GM12891 (cell line): ENCODE results near the gene MLH1.

Source experiments
- DNase-seq: peaks from one replicate; pipeline ENCODE4 v3.0.0; 2011; ENCODE audit warnings: low spot score; ENCODE audit not compliant: insufficient read length
- FAIRE-seq: peaks from 2 replicates; lab custom pipeline; 2011; peaks lifted over from hg19 to GRCh38; lab: Jason Lieb, UNC
- PAX5 ChIP-seq: IDR thresholded peaks from 2 replicates; pipeline ENCODE4 v1.6.1; 2011; ENCODE audit warnings: low read length, moderate library complexity, mild to moderate bottlenecking; ENCODE audit not compliant: insufficient read depth, severe bottlenecking
- POLR2A ChIP-seq: IDR thresholded peaks from 2 replicates; pipeline ENCODE4 v1.6.1; 2011; ENCODE audit warnings: low read depth, low read length, control low read depth
- POLR2AphosphoS5 ChIP-seq: IDR thresholded peaks from 2 replicates; pipeline ENCODE4 v1.6.1; 2011; ENCODE audit warnings: low read depth, low read length, control low read depth
- POU2F2 ChIP-seq: IDR thresholded peaks from 2 replicates; pipeline ENCODE4 v1.6.1; 2011; ENCODE audit warnings: low read depth, mild to moderate bottlenecking, control low read depth, low read length, moderate library complexity
- SPI1 ChIP-seq: IDR thresholded peaks from 2 replicates; pipeline ENCODE4 v1.6.1; 2011; ENCODE audit warnings: low read depth, low read length, control low read depth
- TAF1 ChIP-seq: IDR thresholded peaks from 2 replicates; pipeline ENCODE4 v1.6.1; 2011; ENCODE audit warnings: low read depth, low read length, control low read depth

Gene MLH1

GRCh38 chr3:36969540-36970432 lies 23.5 kb upstream of the MLH1 start:
- FAIRE-seq (peak; percentile 97), DNase-seq (peak; percentile 55)
- TF ChIP-seq SPI1 = peak; percentile 90
- TF ChIP-seq POLR2AphosphoS5 = no peak

GRCh38 chr3:36972163-36972562 lies 21.2 kb upstream of the MLH1 start:
- no peak for TF ChIP-seq POLR2AphosphoS5
- TF ChIP-seq TAF1 = no peak
- DNase-seq = no peak
- FAIRE-seq = no peak

DNA sequence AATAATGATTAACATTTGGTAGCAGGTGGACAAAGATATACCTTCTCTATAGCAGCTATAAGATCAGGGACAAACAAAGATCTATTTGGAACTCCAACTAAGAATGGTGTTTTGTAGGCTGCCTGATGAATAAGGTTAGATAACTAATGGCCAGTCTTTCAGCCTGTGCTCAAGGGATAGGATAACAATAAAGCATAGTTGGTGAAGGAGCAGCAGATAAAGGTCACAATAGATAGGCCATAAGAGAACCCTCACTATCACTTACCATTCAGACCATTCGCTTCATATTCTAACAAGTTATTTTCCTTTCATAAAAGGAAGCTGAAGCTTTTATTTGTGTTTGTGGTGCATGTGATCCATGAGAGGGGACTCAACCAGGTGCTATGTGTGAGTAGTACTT lies 20.2 kb upstream of the MLH1 start:
- DNase-seq = no peak
- FAIRE-seq = no peak
- TF ChIP-seq TAF1 (no peak), POLR2A (no peak)

DNA sequence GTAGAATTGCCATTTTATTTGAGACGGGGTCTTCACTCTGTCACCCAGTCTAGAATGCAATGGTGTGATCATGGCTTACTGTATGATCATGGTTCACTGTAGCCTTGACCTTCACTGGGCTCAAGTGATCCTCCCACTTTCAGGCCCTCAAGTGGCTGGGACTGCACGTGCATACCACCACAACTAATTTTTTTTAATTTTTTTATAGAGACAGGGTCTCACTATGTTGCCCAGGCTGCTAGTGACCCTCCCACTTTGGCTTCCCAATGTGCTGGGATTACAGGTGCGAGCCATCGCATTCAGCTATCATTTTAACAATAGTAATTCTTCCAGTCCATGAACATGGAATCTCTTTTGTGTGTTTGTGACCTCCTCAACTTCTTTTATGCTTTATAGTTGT lies 12.3 kb upstream of the MLH1 start:
- TF ChIP-seq POU2F2 (no peak), POLR2A (no peak), POLR2AphosphoS5 (no peak), PAX5 (no peak), SPI1 (no peak), TAF1 (no peak)
- no peak for FAIRE-seq
- no peak for DNase-seq

- TF ChIP-seq SPI1 (no peak), POLR2A (no peak), TAF1 (no peak), POLR2AphosphoS5 (no peak), PAX5 (no peak), POU2F2 (no peak)
- FAIRE-seq (no peak), DNase-seq (no peak)
Observed at GRCh38 chr3:36988356-36988755, 5.0 kb upstream of the MLH1 start.

DNA sequence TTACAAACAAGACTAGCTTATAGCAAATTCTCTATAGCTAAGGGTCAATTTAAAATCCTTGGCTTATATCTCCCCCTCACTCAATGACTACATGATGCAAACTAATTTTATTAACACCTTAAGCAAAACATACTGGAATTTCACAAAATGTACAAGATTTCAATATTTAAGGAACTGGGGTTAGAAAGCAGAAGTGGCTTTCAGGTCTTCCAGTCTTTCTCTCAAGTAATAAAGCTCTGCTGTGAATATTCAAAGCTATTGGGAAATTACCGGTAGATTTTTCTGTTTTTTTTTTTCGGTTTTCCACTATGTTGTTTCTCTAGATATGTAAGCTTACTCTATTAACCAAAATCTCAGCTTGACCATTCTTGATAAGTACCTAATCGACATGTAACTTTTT lies 4.3 kb upstream of the MLH1 start:
- DNase-seq (no peak), FAIRE-seq (no peak)
- TF ChIP-seq POU2F2 (no peak), SPI1 (peak; percentile 88), PAX5 (no peak), POLR2AphosphoS5 (no peak), TAF1 (no peak), POLR2A (no peak)

DNA sequence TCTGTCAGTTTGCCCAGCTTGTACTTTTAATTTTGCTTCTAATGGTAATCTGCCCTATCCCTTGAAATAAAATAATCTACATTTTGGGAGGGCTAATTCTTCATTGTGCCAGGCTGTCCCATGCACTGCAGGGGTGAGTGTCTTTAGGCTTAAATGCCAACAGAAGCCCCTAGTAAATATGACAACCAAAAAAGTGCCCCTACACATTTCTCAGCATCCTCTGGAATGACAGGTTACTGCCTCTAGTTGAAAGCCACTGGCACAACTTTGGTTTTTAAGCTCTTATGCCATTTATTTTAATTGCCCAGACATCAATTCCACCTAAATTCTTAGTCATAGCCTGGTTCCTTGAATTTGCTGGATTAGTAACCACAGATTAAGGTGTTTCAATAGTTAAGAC lies 3.8 kb upstream of the MLH1 start:
- FAIRE-seq (no peak), DNase-seq (no peak)
- TF ChIP-seq SPI1 = no peak
- no peak for TF ChIP-seq TAF1

- DNase-seq = no peak
- TF ChIP-seq POU2F2 (no peak), TAF1 (no peak), POLR2AphosphoS5 (0 out of 2 replicates have a peak, but pooled peaks have one; percentile 21), POLR2A (no peak)
- FAIRE-seq = no peak
Observed at GRCh38 chr3:36991147-36991546, 2.2 kb upstream of the MLH1 start.

DNA sequence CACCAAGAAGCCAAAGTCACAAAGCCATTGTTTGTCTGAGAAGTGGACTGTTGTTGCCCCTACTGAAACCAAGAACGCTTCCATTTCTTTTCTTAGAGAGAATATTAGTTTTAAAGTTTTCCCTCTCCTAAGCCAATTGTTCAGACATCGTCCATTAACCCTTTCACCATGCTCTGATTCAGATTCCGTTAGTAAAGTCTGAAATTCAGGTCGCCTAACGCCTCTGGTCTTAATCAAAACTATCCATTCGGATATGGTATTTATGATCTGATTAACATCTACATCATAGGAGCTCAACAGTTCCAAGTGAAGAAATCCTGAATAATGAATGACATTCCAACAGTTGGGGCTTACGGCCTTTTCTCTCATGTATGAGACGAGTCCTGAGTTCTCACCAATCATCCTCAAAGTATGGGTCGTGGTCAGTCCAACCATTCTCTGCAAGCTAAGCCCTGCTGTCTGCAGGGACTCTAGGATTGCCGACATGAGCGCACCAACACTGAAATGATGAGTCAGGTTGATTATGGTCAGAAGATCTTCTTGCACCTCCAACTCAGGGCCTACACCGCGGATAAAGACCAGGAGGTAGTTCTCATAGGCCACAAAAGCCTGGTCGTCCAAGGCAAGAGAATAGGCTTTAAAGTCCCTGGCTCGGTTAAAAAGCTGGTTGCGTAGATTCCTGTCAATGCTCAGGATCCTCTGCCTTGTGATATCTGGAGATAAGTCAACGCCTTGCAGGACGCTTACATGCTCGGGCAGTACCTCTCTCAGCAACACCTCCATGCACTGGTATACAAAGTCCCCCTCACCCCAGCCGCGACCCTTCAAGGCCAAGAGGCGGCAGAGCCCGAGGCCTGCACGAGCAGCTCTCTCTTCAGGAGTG lies 1.2 kb upstream of the MLH1 start:
- DNase-seq (no peak), FAIRE-seq (no peak)
- TF ChIP-seq POLR2AphosphoS5 = no peak
- no peak for TF ChIP-seq TAF1
- no peak for TF ChIP-seq POLR2A
- no peak for TF ChIP-seq POU2F2
- no peak for TF ChIP-seq SPI1
- no peak for TF ChIP-seq PAX5

GRCh38 chr3:36992806-36993325 lies 452 bp upstream of the MLH1 start, which contains the start of gene EPM2AIP1:
Gene EPM2AIP1, minus strand, starts transcription at chr3:36993131. Its CDS starts 54 bp downstream, at chr3:36993077.
- DNase-seq = peak; percentile 77
- no peak for FAIRE-seq
- no peak for TF ChIP-seq PAX5
- peak; percentile 71 for TF ChIP-seq POU2F2
- TF ChIP-seq POLR2AphosphoS5 = peak; percentile 89
- peak; percentile 92 for TF ChIP-seq POLR2A
- TF ChIP-seq TAF1 = peak; percentile 78
- no peak for TF ChIP-seq SPI1

DNA sequence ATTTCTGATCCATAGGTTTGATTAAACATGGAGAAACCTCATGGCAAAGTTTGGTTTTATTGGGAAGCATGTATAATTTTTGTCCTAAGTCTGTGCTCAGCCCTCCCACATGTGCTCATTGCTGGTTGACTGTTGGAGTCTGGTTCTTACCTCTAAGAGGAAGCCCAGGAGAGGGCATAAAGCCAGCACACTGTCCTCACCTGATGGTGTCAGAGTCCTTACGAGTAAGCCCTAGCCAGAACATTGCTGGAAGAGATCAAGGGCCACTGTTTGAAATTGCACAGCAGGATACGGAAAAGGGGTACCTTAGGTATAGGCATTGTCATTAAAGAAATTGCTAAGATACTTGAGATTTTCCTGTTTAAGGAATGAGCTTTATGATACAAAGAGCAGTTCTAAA lies 21.3 kb downstream of the MLH1 start:
- no peak for TF ChIP-seq PAX5
- no peak for TF ChIP-seq POLR2AphosphoS5
- TF ChIP-seq POU2F2 = no peak
- TF ChIP-seq TAF1 = no peak
- TF ChIP-seq POLR2A = no peak
- TF ChIP-seq SPI1 = no peak
- FAIRE-seq = no peak

More for the DNA sequence above, 21.3 kb downstream of the MLH1 start:
- DNase-seq = no peak
